Measurements from ENCODE around the gene CCDC120.

The CCDC120 gene, protein sequence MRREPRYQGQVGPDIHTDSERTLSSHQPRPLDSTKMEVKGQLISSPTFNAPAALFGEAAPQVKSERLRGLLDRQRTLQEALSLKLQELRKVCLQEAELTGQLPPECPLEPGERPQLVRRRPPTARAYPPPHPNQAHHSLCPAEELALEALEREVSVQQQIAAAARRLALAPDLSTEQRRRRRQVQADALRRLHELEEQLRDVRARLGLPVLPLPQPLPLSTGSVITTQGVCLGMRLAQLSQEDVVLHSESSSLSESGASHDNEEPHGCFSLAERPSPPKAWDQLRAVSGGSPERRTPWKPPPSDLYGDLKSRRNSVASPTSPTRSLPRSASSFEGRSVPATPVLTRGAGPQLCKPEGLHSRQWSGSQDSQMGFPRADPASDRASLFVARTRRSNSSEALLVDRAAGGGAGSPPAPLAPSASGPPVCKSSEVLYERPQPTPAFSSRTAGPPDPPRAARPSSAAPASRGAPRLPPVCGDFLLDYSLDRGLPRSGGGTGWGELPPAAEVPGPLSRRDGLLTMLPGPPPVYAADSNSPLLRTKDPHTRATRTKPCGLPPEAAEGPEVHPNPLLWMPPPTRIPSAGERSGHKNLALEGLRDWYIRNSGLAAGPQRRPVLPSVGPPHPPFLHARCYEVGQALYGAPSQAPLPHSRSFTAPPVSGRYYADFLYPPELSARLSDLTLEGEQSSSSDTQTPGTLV

DNA sequence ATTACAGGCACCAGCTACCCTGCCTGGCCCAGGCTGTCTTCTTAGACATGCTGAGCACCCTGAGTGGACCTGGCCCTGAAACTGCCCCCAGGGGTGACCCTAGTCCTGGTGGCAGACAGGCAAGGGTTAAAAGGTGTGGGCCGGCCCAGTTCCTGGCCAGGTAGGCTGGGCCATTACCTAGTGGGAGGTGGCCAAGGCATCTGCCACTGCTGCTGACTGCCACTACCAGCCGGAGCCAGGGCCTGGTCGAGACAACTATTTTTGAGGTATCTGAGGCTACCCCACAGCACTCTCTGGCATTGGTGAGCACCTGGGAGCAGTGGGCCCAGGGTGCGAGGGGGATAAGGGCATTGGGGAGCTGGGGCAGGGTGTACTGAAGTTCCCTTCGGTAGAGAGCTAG is at the start of gene CCDC120:
TSS of gene CCDC120 (plus strand) at position 206 of the 400 bp plus-strand sequence. CDS start 3,043 bp downstream, outside the sequence.
- no peak for DNase-seq

DNA sequence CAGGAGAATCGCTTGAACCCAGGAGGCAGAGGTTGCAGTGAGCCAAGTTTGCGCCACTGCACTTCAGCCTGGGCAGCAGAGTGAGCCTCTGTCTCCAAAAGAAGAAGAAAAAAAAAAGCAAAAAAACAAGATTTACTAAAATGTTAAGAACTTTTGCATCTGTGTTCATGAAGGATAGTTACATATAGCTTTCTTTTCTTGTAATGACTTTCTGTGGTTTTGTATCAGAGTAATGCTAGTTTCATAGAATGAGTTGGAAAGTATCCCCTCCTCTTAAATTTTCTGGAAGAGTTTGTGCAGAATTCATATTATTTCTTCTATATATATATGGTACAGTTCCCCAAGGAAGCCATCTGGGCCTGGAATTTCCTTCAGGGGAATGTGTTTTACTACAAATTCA is 39.7 kb upstream of the CCDC120 start:
- no peak for DNase-seq

DNA sequence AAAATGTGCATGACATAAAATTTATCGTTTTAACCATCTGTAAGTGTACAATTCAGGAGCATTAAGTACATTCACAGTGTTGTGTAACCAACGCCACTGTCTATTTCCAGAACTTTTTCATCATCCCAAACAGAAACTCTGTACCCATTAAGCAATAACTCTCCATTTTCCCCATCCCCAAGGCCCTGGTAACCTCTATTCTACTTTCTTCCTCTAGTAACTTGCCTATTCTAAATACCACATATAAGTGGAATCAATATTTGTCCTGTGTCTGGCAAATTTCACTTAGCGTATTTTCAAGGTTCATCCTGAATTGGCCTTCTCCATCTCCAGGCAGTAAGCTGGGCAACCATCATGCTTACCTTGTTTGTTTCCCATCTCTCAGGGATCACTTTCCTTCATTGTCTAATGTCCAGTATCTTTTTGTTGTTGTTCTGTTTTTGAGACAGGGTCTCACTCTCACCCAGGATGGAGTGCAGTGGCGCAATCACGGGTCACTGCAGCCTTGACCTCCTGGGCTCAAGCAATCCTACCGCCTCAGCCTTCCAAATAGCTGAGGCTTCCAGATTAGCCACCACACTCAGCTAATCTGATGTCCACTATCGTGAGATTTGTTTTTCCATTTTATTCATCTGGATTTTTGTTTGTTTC is 39.1 kb upstream of the CCDC120 start:
- DNase-seq, result no peak

DNA sequence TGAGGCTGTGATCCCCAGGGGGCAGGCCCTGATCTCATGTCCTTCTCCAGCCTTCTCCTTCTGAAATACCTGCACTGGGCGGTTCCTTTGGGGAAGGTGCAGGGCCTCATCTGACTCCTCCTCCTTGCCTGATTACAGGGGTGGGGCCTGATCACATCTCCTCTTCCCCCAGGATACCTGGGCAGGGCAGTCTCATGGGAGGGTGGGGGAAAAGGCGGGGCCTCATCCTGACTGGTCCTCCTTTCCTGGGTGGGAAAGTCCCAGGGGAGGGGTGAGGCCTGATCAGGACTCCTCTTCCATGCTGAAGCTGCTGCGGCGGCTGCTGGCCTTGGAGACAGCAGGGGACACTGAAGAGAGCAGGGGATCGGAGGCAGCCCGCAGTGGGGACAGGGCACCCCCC is 28.9 kb upstream of the CCDC120 start:
- no peak for DNase-seq

DNA sequence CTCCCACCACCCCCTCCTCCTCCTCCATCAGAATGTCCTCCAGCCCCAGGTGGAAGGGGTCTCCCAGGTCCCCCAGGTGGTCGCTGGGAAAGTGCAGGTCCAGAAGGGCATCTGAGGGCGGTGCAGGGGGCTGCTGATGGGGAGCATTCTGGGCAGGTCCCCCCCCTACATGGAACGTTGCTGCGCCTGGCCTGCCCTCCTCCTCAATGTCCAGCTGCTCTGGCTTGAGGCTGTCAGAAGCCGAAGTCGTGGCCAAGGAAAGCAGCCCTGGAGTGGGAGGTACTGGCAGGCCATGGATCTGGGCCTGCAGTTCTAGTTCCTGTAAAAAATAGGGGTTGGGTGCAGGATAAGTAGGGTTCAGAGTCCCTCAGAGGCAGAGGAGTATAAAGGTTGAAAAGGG is 28.5 kb upstream of the CCDC120 start:
- DNase-seq, result no peak

DNA sequence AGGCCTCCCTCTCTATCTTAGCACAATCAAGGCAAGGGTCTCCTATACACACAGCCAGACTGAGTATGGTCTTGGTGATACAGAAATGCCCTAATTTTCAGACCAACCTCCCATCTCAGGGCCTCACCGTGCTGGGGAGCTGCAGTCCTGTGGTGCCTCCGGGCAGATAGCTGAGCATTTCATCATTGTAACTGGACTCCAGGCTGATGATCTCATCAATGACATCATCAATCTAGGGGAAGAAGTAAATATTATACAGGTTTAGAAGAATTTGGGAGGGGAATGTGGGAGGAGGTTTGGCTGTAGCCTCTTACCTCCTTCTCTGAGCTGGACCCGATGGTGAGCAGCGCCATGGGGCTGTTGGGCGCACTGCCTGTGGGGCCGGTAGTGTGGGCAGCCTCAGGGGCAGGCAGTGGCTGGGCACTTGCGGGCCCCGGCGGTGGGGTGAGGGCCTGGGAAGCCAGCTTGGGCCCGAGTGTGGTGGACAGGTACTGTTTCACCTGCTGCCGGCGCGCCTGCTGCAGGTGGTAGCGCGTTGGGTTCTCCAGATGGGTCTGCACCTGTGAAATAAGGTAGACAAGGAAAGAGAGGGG is 20.8 kb upstream of the CCDC120 start:
- no peak for DNase-seq

DNA sequence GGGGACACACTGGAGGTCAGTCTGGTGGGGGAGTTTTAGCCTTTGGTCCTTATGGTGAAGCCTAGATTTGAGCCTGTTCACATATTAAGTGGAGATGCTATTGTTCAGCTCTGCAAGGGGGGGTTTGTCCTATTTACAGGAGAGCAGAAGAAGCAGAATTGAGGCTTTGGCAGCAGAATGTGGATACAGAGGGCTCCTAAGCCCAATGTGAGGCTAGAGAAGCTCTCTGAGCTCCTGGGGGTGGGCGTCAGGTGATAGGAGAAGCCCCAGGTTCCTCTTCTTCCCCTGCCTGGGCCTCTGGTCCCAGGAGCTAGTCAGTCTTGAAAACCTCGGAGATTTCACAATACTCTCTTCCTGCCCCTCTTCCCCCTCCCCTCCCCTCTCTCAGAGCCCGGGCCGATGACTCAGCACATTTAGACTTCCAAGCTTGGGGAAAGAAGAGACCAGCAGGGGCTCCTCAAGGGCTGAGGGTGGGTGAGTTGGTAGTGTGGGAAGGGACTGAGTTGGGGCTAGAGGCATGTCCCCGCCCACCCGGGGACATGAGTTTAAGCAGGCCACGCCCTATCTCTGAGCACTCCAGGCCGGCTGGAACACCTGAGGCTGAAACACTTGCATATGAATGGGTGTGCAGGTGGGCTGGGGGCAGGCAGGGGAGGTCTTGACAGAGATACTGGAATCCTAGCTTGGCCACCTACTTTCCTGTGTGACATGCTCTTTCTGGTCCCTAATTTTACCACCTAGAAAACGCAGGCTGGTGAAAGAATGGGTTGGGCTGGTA is 19.0 kb upstream of the CCDC120 start:
- no peak for DNase-seq

DNA sequence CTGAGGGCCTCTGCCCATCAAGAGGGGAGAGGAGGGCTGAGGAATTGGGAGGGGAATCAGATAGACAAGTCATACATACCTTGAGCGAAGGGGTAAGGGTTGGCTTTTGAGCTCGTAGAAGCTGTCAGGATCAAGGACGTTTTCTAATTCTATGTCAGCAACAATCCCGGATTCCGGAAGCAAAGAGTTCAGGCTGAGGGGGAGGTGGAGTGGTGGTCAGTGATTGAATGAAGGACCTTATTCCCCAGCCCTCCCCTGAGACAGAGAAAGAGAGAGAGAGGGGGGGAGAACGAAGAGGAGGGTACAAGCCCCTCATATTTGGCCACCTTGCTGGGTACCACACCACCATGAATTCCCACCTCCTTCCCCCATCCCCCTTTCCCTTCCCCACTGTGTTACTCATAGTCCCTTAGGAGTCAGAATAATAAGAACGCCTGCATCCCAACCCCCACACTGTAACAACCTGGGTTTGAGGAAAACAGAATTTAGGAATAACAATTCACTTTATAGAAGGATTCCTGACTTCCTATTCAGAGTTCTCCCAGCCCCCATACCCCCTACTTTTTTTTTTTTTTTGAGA is 18.3 kb upstream of the CCDC120 start:
- no peak for DNase-seq

DNA sequence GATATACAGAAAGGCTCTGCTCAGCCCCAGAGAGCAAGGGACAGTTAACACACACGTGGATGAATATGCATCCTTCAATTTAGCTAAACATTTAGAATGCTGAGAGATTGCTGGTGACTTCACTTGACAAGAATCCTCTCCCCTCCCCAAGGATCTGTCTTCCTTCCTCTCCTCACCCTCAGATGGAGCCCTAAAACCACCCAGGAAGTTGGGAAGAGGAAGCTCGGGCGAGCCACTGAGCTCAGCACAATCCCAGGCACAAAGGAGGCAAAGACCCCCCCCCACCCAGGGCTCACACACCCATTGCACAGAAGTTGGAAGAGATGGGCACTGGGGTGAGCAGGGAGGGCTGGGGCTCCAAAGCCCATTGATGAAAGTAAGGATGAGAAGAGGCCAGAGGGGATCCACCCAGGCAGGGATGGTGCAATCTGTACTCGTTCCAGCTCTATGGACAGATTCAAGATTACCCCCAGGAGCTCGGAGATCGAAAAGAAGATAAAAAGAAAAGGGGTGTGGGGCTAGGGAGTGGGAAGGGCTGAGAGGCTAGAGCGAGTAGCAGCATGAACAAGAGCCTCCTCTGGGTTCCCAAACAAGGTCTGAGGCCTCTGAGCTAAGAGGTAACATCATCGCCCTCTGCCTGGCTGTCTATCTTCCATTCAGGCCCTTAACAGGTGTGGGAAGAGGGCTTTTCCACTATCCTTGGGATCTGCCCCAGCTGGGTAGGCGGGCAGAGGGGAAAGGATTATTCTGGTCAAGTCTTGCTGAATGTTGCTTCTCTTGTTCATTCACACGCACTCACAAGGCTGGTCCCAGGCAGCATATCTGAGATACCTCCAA is 16.8 kb upstream of the CCDC120 start:
- DNase-seq, result no peak

DNA sequence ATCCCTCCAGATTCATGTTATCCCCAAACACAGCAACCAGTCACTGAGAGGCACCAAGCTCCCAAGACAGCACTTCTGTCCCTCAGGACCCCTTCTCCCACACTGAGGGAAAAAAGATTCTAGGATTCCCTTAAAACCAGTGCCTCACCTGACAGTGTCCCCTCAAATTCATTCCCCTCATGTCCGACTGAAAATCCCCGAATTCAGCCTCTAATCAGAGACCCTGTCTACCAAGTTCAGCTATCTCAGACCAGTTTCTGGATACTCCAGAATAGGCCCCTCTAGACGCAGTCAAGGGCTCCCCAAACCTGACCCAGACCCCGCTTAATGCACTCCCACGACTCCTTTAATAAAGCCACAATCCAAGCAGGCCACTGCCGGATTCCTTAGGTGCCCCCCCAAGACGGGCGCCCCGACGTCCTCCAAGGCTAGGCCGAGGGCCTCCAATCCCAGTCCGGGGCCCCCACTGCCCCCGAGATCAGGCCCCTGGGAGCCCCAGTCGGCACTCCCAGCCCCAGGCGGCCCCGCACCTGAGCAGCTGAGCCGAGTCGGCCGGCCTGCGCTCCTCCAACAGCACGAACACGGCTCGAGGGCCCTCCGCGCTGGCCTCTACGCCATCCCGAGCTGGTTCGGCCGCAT is 16.1 kb upstream of the CCDC120 start:
- no peak for DNase-seq

DNA sequence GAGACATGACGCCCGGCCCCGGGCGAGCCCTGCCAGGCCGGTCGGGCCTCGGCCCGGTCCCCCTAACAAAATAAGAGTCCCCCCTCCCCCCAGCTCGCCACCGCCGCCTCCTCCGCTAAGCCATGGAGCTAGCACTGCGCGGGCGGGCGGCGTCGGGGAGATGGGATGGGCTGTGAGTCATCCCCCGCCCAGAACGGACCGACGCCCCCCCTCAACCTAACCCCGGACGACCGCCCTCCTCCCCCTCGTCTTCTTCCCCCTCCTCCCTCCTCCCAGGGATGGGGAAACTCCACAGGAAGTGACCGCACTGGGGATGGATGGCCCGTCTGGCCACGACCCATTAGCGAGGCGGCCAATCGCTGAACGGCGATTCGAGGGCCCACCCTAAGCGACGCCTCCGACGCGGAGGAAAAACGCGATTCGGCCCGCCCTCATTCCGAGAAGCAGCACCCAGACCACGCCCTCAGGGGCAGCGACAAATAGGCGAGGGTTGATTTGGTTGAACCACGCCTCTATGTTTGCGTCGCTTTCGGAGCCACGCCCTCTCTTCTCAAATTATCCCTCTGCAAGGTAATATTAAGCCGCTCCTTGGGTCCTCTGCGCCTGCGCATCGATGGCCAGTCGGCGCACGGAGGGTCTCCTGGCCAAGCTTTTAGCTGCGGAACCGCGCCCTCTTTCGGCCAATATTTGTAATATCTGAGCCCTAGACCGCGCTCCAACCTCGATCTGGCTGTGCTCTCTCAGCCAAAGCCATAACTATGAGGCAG is 15.4 kb upstream of the CCDC120 start, which contains the start of gene TFE3:
TSS of gene TFE3 (minus strand) at position 138 of the 767 bp plus-strand sequence. CDS start at position 7, 131 bp downstream.
- DNase-seq, result peak; percentile 26

DNA sequence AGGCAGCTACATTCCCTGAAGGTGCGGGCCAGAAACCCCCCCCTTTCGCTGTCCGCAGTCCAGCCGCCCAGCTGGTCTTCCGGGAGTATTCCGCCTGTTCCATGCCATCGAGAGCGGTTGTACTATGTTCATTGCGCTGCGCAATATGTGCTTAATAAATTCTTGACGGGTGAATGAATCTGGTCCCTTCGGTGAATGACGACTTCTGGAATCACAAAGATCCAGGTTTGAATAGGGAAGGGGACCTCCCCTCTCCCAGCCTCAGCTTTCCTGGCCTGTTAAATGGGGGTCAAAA is 14.9 kb upstream of the CCDC120 start:
- DNase-seq, result no peak

DNA sequence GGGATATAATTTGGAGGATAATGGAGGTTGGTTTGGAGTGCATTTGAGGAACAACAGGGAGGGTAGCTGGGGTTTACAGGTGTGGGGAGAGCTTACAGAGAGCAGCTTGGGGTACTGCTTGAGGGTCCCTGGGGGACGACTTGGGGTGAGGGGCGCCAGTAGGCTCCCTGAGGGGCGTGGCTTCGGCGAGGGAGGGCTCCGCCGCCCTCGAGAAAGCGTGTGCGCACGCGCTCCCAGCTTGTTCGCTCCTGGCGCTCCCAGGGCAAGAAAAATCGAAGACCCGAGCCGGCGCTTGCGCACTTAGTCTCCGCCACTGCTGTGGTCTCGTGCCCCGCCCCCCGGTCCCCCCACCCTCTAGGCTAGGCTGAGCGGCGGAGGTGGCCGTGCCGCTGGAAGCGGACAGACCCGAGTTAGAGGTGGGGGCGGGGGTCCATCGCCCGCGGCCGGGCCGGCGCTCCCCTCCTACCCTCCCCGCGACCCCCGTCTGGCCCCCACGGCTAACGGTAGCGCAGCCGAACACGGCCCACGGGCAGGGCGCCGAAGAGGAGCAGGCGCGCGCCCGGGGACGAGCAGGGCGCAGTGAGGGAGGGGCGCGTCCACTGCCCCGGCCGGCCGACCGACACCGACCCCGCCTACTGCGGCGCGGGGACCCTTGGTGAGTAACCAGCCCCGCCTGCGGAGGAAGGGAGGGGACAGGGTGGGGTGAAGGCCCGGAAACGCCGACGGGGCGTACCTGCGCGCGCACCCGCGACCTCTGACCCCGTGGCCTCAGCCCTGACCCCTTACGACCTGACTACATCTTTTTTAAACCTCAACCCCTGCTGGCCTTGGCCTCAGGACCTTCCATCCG is 5.4 kb upstream of the CCDC120 start:
- DNase-seq, result no peak

DNA sequence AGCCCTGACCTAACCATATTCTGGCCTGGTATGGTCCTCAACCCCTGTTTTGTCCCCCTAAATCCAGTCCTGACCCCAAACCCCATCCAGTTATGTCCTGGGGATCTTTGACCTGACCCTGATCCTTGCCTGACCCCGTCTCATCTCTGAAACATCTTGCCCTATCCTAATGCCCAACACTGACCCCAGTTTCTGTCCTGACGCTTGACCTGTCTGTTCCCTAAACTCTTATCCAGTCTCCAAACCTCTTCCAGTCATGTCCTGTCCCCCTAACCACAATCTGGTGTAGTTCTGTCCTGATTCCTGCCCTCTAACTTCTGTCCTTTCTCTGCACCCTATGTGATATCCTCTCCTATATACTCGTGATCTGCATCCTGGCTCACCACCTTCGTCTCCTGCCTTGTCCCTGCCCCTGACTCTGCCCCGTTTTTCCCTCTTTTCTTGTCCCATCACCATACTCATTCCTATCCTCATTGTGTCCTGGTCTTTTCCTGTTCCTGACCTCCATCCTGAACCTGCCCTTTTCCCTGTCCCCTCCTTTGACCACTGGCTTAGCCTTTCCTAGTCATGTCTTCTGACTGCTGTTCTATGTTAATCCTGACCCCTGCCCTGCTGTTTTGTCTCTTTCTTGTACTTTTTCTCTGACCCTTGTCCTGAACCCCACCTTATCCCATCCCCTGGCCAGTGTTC is 4.6 kb upstream of the CCDC120 start:
- DNase-seq, result no peak

DNA sequence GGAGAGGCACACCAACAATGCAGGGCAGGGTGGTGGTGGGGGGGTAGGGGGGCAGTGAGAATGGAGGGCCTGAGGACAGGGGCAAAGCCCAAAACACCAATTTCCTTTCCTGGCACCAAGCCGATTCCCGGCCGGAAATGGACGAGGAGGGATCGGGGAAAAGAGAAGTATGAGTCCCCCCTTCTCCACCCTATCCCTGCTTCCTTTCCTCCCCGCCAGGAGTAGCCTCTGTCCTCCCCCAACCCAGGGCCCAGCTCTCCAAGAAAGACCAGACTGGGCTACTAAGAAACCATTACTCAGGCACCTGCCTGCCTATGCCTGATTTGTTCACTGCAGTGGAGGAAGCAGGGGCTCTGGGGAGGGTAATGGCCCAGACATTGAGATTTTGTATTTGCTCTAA is 402 bp downstream of the CCDC120 start:
- no peak for DNase-seq

DNA sequence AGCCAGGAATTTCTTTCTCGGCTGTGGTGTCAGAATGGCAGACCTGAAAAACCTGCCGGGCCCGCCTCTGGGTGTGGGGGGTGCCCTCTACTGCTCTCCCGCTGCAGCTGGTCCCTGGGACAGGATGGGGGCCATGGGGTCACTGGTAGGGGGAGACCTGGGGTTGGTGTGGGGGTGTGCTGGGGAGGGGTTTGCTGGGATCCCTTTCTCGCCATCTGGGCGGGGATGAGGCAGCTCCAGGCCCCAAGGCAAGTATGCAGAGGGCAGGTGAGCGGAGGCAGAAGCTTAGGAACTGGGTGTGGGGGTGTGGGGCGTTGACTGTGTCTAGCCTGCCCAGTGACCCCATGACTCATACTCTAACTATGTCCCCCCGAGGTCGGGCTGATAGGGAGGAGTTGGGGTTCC is 884 bp downstream of the CCDC120 start:
- no peak for DNase-seq

DNA sequence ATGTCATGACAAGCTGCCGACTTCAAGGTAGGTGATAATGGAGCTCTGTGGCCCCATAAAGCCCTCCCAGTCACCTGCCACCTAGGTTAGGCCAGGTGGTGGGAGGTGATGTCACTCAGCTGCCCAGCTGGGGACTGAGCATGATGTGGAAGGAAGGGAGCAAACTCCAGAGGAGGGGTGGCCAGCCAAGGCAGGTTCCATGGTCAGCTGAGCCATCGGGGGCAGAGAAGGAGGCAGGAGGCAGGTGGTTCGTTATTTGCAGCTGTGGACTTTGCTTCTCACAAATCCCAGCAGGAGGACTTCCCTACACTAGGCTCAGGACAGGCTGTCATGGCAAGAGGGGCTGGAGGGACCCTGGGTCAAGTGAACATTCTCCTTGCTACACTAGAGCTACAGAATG is 2.1 kb downstream of the CCDC120 start:
- no peak for DNase-seq

DNA sequence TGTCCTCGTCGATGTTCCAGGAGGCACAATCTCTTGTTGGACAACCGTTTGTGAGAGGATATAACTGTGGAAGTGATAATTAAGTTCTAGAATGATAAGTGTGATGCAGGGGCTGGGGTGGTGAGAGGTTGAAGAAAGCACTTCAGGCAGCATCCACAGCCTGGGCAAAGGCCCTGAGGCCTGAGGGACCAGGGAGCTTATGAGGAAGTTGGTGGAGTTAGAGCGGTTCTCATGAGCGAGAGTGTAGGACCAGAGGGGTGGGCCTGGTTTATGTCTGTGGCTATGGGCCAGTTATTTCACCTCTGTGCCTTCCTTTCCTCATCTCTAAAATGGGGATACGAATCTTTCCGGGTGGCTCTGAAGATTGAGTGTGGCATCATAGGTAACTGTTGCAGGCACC is 2.7 kb downstream of the CCDC120 start:
- no peak for DNase-seq

DNA sequence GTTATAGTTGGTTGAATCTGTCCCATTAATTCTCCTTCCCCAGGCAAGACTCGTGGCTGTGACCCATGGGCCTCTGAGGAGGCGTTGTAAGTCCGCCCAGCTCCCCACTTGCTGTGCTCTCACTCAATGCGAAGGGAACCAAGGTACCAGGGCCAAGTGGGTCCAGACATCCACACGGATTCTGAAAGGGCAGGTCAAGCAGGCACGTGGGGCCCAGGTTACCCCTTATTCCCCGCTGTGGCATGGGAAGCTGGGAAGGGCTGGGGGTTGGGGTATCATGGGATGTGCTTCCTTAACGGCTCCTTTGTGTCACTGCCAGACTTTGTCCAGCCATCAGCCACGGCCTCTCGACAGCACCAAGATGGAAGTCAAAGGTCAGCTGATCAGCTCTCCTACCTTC is 3.1 kb downstream of the CCDC120 start:
- no peak for DNase-seq
